ENCODE results near the gene ASRGL1.

ASRGL1 gene

DNA sequence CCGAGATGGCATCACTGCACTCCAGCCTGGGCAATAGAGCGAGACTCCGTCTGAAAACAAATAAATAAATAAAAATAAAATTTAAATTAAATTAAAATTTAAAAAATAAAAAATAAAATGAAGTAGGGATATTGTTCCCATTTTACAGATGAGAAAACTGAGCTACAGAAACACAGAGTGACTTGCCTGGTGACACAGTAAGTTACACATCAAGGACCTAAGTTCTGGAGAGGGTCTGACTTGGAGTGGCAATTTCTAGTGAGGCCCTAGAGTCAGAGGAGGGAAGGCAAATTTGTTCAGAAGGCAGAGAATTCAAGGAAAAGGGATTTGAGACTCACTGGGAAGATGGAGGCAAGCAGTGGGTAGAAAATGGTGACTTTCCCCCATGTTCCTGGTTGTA lies 83.6 kb downstream of the ASRGL1 start:
- TF ChIP-seq CTCF (IDR thresholded peaks at IDR 0.05; ENCODE audit: low read depth, low read length, missing control alignments): no peak
- no peak overlapping the region for H3K4me3 ChIP-seq (replicated peaks; ENCODE audit: low read depth, low read length)
- no peak for DNase-seq (ENCODE audit: extremely low read depth, low read depth)

- no peak for TF ChIP-seq CTCF (IDR thresholded peaks at IDR 0.05; ENCODE audit: low read depth, low read length, missing control alignments)
- no peak for DNase-seq (ENCODE audit: extremely low read depth, low read depth)
Observed at GRCh38 chr11:62421996-62422395, 84.7 kb downstream of the ASRGL1 start.

DNA sequence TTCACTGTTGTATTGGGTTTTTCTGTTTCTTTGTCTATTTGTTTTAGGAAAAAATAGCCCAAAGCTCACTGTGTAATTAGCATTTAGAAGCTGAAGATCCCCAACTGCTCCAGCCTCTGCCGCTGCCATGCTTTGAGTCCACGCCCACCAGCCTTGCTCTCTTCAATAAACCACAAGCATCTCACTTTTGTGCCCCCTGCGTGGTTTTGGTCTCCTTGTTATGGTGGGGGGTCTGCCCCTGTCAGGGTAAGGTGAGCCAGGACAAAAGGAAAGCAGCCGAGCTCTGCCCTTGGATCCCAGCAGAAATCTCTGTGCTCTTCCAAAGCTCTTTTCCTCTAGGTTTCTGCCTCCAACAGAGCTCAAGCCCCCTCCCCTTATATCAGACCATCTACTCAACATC lies 85.8 kb downstream of the ASRGL1 start:
- no peak for DNase-seq (ENCODE audit: extremely low read depth, low read depth)
- H3K4me3 ChIP-seq (replicated peaks; ENCODE audit: low read depth, low read length): no peak overlapping the region
- no peak for TF ChIP-seq CTCF (IDR thresholded peaks at IDR 0.05; ENCODE audit: low read depth, low read length, missing control alignments)

More at GRCh38 chr11:62421996-62422395, 84.7 kb downstream of the ASRGL1 start:
- H3K4me3 ChIP-seq (replicated peaks; ENCODE audit: low read depth, low read length): no peak overlapping the region

DNA sequence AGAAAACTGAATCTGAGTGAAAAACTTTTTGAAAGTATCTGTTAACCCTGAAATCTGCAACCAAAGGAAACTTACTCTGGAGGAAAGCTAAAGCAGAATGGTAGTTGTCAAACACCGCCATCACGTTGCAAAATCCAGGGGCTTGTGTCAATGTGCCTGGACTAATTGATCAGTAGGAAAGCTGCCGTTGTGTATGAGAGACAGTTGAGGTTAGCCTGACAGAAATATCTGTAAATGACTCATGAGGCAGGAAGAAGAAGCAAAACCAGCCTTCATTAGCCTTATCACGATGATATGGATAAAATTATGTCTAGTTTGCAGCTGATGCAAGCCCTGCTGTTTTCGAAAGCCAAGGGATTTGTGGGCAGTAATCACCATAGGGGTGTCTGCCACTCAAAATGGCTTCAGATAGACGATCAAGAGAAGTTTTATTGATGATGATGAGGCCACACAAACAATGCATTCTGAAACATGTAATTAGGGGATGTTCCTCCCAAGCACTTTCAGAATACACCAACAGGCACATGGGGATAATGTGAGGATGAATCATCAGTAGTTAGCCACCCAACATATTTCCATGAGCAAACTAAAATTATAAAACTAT lies 90.5 kb downstream of the ASRGL1 start:
- no peak for DNase-seq (ENCODE audit: extremely low read depth, low read depth)
- TF ChIP-seq CTCF (IDR thresholded peaks at IDR 0.05; ENCODE audit: low read depth, low read length, missing control alignments): no peak
- H3K4me3 ChIP-seq (replicated peaks; ENCODE audit: low read depth, low read length): no peak overlapping the region

- TF ChIP-seq CTCF (IDR thresholded peaks at IDR 0.05; ENCODE audit: low read depth, low read length, missing control alignments): no peak
Observed at GRCh38 chr11:62428871-62429560, 91.8 kb downstream of the ASRGL1 start.

GRCh38 chr11:62430425-62430824 lies 93.2 kb downstream of the ASRGL1 start:
- no peak for TF ChIP-seq CTCF (IDR thresholded peaks at IDR 0.05; ENCODE audit: low read depth, low read length, missing control alignments)
- DNase-seq (ENCODE audit: extremely low read depth, low read depth): peak; percentile 79
- no peak overlapping the region for H3K4me3 ChIP-seq (replicated peaks; ENCODE audit: low read depth, low read length)

More at GRCh38 chr11:62428871-62429560, 91.8 kb downstream of the ASRGL1 start:
- no peak for DNase-seq (ENCODE audit: extremely low read depth, low read depth)
- no peak overlapping the region for H3K4me3 ChIP-seq (replicated peaks; ENCODE audit: low read depth, low read length)
